Sciatic nerve (tissue), 2 donors: ENCODE data around the gene ILK. TPM values are rescaled to one million over a fixed set of nuclear protein-coding genes. Genes with fewer than 3 reads are reported as not detected.

Source experiments
- ATAC-seq: fragments of 200-7000 bp; cut with Tn5 transposase; one replicate; pipeline ENCODE4 v1.9.1; 2020; ENCODE audit warnings: mild to moderate bottlenecking, moderate library complexity
- DNase-seq: peaks from one replicate; pipeline ENCODE4 v3.0.0-alpha.2; 2020; ENCODE audit warnings: low spot score
- intact Hi-C: fragments of 100-400 bp; cut with DNase I; formaldehyde crosslinking; loops from one replicate; pipeline ENCODE4 v1.14.2; 2022
- total RNA-seq: library from RNA; stranded (reverse); fragmentation: NEBNext Ultra II Directional; extraction: Animal tissue kit (Norgen Biotek cat#: 25700); gene quantifications from one replicate; pipeline ENCODE4 v1.2.1, GENCODE V29; 2021
- donor health status: DM: no; HTN: no; CAD: no.
- donor health status: DM: no; HTN: no; CAD: no.

ILK gene
- total RNA-seq, 1 donor from 2014 or later, result 208 TPM

DNA sequence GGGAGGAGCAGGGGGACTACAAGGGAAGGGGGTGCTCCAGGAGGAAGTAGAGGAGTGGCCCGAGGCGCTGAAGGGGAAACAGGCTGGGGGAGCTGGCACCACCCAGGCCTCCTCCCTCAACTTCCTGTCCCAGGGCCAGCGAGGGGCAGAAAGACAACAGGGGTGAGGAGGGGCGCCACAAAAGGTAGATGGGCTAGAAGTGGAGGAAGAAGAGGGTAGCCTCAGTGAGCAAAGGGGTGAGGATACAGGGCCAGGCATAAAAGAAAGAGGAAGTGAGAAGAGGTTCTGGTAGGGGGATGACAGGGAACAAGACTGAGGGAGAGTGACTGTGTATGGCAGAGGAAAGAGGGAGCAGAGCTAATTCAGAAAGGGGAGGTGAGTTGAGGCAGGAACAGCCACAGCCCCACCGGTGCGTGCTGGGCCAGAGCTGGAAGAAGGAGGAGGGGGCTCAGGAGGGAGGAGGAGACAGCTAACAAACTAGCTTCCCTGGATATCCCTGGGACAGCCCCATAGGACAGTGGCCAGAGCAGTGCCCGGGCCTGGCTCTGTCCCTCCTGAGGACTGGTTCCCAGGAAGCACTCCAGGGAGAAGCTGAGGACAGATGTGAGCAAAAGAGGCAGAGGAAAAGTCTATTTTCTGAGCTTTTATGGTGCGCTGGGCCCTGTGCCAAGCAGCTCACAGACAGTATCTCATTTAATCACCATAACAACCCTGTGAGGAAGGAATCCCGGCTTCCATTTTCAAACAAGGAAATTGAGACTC, 43.5 kb downstream of the ILK start:
- DNase-seq, result no peak
- intact Hi-C loops, result no loop called here
- ATAC-seq, result peak; percentile 47

- ATAC-seq, result no peak
- intact Hi-C loops, result no loop called here
- DNase-seq, result no peak
These were observed 44.3 kb downstream of the ILK start for GRCh38 chr11:6647836-6648235.

DNA sequence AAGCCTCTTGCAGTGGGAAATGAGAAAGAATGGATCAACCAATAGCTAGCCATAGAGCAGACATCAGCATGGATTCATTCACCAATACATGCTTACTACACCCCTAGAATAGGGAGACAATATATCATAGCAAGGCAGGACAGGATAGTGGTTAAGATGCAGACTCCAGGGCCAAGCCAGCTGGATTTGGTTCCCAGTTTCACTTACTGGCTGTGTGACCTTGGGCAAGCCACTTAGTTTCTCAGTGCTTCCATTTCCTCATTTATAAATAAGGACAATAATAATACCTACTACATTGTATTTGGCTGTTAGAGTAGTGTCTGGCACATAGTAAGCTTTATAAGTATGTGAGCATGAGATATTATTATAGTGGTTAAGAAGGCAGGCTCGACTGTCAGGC, 44.9 kb downstream of the ILK start:
- DNase-seq (no peak), ATAC-seq (no peak)
- intact Hi-C loops, result no loop called here

- no peak for DNase-seq
- intact Hi-C loops, result no loop called here
- no peak for ATAC-seq
These were observed 46.5 kb downstream of the ILK start for GRCh38 chr11:6650104-6650503.

- intact Hi-C loops, result no loop called here
- DNase-seq, result no peak
- no peak for ATAC-seq
These were observed 47.4 kb downstream of the ILK start for GRCh38 chr11:6650980-6651379.

DNA sequence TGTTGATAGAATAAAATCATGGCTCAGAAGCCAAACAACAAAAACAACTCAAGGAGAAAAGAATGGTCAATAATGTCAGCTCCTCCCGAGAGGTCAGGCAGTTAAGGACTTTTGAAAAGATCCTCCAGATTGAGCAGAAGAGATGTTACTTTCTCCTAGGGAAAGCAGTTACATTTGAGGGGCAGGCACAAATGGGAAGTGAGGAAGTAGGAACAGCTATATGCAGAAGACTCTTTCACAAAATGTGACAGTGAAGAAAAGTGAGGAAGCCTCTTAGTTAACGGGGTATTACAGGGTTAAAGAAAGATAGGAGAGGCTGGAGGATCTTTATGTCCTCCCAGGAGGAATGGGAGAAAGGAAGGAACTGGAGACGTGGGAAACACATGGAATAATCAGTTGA, 48.6 kb downstream of the ILK start:
- no peak for DNase-seq

DNA sequence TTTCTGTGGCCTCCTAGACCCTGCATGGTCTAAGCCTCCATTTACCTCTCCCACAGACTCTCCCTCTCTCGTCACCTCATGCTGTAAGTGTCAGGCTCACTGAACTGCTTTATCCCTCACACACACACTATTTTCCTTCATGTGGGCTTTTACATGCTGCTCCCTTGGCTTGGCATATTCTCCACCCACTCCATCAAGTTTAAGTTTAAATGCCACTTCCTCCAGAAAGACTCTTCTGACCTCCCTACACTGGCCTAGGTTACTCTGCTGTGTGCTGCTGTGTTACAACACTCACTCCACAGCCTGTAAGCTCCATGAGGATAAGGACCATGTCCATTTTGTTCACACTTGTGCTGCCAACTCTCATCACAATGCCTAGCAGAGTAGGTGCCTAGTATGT, 49.5 kb downstream of the ILK start:
- DNase-seq, result no peak
- intact Hi-C loops, result no loop called here
- no peak for ATAC-seq

More for the DNA sequence above, 48.6 kb downstream of the ILK start:
- intact Hi-C loops, result no loop called here
- ATAC-seq, result no peak

GRCh38 chr11:6653656-6654055, 50.1 kb downstream of the ILK start:
- DNase-seq (no peak), ATAC-seq (no peak)
- intact Hi-C loops, result no loop called here

GRCh38 chr11:6654281-6655019, 50.9 kb downstream of the ILK start:
- intact Hi-C loops, result no loop called here
- DNase-seq (peak; percentile 77), ATAC-seq (peak; percentile 84)

DNA sequence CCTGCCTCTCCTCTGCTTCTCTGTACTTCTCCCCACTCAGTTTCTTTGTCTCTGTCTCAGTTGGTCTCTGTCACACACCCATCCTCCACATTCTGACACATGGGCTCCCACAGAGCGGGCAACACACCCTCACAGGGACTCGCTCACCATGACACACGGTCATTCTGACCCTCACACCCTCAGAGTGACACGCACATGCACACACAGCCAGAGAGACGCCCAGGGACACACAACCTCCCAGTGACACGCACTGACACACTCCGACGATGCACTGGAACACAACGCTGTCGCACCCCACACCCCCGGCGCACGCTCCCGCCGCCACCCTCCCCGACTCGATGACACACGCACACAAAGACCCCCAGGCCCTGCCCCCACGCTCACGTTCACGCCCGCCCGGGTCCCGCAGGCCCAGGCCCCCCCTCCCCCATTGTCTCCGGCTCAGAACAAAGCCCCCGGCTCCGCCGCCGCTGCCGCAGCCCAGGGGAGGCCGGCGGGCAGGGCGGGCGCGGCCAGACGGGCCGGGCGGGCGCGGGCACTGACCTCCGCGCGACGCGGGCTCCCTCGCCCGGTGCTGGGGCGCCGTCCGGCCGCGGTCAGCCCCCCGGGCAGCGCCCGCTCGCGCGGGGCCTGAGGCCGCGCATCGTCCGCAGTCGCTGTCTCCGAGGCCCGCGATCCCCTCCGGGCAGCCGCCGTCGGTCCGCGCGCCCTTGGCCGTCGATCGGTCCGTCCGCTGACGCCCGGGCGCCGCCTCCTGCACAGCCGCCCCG, 51.6 kb downstream of the ILK start:
- no peak for DNase-seq
- ATAC-seq, result peak; percentile 56

GRCh38 chr11:6655790-6656583, 52.4 kb downstream of the ILK start, which contains the start of gene DCHS1:
Gene DCHS1, minus strand, starts transcription at chr11:6655809. Its CDS starts 14,196 bp downstream, at chr11:6641613.
- intact Hi-C loops, result no loop called here
- peak; percentile 47 for ATAC-seq
- no peak for DNase-seq

More for the DNA sequence above, 51.6 kb downstream of the ILK start:
- intact Hi-C loops, result no loop called here

DNA sequence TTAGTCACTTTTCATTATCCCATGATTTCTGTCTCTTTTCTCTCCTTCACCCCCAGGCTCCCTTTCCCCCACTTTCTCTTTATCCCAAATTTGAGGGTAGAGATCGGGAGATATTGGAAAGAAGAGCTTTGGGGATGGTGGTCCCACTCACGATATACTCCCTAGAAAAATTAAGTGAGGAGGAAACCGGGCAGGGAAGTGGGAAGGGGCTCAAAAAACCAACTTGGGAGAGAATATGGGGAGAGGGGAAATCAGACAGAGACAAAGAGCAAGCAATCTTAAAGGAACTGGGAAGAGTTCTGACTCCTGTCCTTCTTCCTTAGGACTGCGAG, 53.0 kb downstream of the ILK start:
- intact Hi-C loops, result no loop called here
- no peak for ATAC-seq
- DNase-seq, result no peak

GRCh38 chr11:6656936-6657335, 53.4 kb downstream of the ILK start:
- intact Hi-C loops, result no loop called here
- DNase-seq, result no peak

DNA sequence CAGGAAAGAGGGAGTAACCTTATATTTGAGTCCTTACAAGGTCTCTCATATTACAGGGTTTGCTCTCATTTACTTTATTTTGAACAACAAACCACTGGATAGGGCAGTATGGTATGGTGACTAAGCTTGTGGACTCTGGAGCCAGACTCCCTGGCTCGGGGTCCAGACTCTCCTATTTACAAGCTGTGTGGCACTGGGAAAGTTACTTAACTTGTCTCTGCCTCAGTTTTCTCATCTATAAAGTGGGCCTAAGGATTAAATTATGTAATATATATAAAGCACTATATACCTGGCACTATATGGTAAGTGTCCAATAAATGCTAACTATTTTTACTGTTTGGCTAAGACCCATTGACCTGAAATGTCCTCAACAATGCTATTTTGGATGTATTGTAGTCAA, 53.8 kb downstream of the ILK start:
- ATAC-seq, result no peak
- intact Hi-C loops, result no loop called here

More at GRCh38 chr11:6656936-6657335, 53.4 kb downstream of the ILK start:
- no peak for ATAC-seq

DNA sequence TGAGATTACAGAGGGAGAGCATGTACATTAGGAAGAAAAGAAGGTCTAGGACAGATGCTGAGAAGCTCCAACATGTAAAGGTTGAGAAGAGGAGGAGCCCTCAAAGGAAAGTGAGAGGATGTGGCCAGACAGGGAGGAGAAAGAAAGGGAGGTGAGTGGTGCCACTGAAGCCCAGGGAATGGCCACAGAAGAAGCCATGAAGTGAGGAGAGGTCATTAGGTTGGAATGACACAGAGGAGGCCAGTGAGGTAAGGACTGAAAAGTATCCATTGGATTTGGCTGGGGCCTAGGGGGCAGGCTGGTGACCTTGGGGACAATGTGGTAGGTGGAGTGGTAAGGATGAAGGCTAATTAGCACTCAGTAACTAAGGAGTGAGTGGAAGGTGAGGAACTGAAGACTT, 55.1 kb downstream of the ILK start:
- intact Hi-C loops, result no loop called here
- DNase-seq, result no peak
- no peak for ATAC-seq

More for the DNA sequence above, 53.8 kb downstream of the ILK start:
- DNase-seq, result no peak
